Sigmoid colon (tissue), 4 donors: ENCODE results near the gene USP24.

Experiments
- CTCF ChIP-seq, 4 experiments: fragments of 450-650 bp in 3 of 4; fragments of 200-600 bp in 1 of 4; IDR thresholded peaks; one replicate each; pipeline ENCODE4 v1.5.1; 2016 to 2019; ENCODE audit warnings: antibody characterized with exemption in 4 of 4, mild to moderate bottlenecking in 3 of 4, moderate library complexity in 2 of 4
- POLR2A ChIP-seq, 2 donors: fragments of 450-650 bp; IDR thresholded peaks; one replicate each; pipeline ENCODE4 v1.6.1; 2016; ENCODE audit warnings: antibody characterized with exemption in 2 of 2, mild to moderate bottlenecking in 2 of 2, moderate library complexity in 2 of 2
- POLR2AphosphoS5 ChIP-seq, 4 donors: sonication (generic); formaldehyde crosslinking; IDR thresholded peaks; one replicate each; pipeline ENCODE4 v1.6.1; 2017; ENCODE audit warnings: antibody characterized with exemption in 4 of 4

- TF ChIP-seq POLR2A (IDR thresholded peaks at IDR 0.05) (no peak), CTCF (IDR thresholded peaks at IDR 0.05) (no peak), POLR2AphosphoS5 (IDR thresholded peaks at IDR 0.05) (no peak)
These were observed 96.4 kb downstream of the USP24 start for GRCh38 chr1:55118651-55119329.
